Heart left ventricle (tissue), 11 donors: ENCODE data around the gene TEX29. TPM values are rescaled to one million over a fixed set of nuclear protein-coding genes. Genes with fewer than 3 reads are reported as not detected.

Experiments
- polyA plus RNA-seq, 2 donors: library from polyadenylated mRNA; stranded (reverse); fragments of 200-250 nt; gene quantifications; one replicate each; pipeline ENCODE4 v1.2.3, GENCODE V29; 2013
- total RNA-seq, 9 donors: library from RNA; depleted of rRNA in 2 of 9; stranded (reverse); fragments of >200 nt in 2 of 9; fragmentation: NEBNext Ultra II Directional in 3 of 9; extraction: Animal tissue kit (Norgen Biotek cat#: 25700) in 3 of 9; gene quantifications; one replicate each; pipeline versions ENCODE4 v1.1.0 to v1.2.4, GENCODE V29; 2016 to 2023
- donor health status: ischemic (EF 13 %, LVEDD 7.1; RV severe dilation, severe dysfunction).
- donor health status: healthy with polysubstance abuse.
- donor health status: DM: no; HTN: yes; CAD: no.
- donor health status: DM: no; HTN: no; CAD: no.
- donor health status: ischemic (EF 25% LVEDD 5.7; RV mildly dilated, moderate dysfunction).
- donor health status: healthy.
- donor health status: DM: yes; HTN: yes; CAD: no.
- donor health status: PGD.
- donor health status: nonischemic (EF 23%, LVEDD 6.1; RV moderate dilation, normal function).

The TEX29 gene
- total and polyA plus RNA-seq, 11 donors: 0.15 to 0.57 (median 0.35) TPM; not detected in 6

Other genes starting within 250 kb of the TEX29 start
- 10 to 100 TPM; 34.3 to 60.9 (median 38.8) TPM for gene ARHGEF7, start 205.3 kb upstream of the TEX29 start, total RNA-seq
- 10 to 100 TPM; 16.6 to 31.1 TPM for gene ARHGEF7, start 205.3 kb upstream of the TEX29 start, polyA plus RNA-seq